Measurements from ENCODE around the gene CNR2. TPM values are rescaled to one million over a fixed set of nuclear protein-coding genes. Genes with fewer than 3 reads are reported as not detected.
"Not testable (repeated sequence)": the region's sequence is repeated elsewhere in the genome, so short reads cannot be mapped to it uniquely, and the experiment has no call there.

The CNR2 gene
- total RNA-seq, 2 donors from 2014 or later = 0.04 TPM; not detected in 1

DNA sequence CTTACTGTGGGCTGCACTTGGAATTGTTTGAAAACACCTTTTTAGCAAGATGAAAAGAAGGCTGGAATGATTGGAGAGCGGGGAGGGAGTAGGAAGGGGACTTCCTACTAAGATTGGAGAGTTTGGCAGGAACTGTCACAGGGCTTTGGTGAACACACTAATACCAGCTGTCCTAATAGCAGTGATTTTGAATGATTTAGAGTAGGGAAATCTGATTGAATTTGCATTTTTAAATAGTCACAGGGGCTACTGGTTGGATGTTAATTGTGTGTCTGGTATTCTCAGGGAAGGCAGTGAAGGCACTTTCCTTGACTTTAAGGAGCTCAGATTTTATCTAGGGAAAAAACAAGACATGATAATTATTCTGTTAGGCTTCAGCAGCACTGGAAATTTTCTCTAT lies 85.4 kb downstream of the CNR2 start:
- TF ChIP-seq, protein P1, sequence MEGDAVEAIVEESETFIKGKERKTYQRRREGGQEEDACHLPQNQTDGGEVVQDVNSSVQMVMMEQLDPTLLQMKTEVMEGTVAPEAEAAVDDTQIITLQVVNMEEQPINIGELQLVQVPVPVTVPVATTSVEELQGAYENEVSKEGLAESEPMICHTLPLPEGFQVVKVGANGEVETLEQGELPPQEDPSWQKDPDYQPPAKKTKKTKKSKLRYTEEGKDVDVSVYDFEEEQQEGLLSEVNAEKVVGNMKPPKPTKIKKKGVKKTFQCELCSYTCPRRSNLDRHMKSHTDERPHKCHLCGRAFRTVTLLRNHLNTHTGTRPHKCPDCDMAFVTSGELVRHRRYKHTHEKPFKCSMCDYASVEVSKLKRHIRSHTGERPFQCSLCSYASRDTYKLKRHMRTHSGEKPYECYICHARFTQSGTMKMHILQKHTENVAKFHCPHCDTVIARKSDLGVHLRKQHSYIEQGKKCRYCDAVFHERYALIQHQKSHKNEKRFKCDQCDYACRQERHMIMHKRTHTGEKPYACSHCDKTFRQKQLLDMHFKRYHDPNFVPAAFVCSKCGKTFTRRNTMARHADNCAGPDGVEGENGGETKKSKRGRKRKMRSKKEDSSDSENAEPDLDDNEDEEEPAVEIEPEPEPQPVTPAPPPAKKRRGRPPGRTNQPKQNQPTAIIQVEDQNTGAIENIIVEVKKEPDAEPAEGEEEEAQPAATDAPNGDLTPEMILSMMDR (IDR thresholded peaks at IDR 0.05) = no peak
- H3K4me3 ChIP-seq = no peak overlapping the region
- DNase-seq (ENCODE audit: low spot score) = no peak
- H3K27me3 ChIP-seq = no peaks in the 10 kb centered on the region
- no peak overlapping the region for H3K27ac ChIP-seq
- H3K4me1 ChIP-seq = peaks cover 0 to 9% of the 10 kb centered on the region in 2 donors
- H3K36me3 ChIP-seq = no peaks in the 10 kb centered on the region
- H3K9me3 ChIP-seq = no peaks in the 10 kb centered on the region

DNA sequence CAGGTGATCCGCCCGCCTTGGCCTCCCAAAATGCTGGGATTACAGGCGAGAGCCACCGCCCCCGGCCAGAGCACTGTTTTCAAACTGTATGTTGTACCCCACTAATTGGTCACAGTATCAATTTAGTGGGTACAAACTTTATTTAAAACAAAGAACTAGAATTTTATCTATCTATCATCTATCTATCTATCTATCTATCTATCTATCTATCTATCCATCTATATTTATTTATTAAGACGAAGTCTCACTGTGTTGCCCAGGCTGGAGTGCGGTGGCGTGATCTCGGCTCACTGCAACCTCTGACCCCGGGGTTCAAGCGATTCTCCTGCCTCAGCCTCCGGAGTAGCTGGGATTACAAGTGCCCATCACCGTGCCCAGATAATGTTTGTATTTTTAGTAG lies 86.6 kb downstream of the CNR2 start:
- not testable (repeated sequence) for H3K4me1 ChIP-seq; H3K36me3 ChIP-seq; H3K4me3 ChIP-seq; H3K9me3 ChIP-seq; DNase-seq (ENCODE audit: low spot score); H3K27ac ChIP-seq; H3K27me3 ChIP-seq

DNA sequence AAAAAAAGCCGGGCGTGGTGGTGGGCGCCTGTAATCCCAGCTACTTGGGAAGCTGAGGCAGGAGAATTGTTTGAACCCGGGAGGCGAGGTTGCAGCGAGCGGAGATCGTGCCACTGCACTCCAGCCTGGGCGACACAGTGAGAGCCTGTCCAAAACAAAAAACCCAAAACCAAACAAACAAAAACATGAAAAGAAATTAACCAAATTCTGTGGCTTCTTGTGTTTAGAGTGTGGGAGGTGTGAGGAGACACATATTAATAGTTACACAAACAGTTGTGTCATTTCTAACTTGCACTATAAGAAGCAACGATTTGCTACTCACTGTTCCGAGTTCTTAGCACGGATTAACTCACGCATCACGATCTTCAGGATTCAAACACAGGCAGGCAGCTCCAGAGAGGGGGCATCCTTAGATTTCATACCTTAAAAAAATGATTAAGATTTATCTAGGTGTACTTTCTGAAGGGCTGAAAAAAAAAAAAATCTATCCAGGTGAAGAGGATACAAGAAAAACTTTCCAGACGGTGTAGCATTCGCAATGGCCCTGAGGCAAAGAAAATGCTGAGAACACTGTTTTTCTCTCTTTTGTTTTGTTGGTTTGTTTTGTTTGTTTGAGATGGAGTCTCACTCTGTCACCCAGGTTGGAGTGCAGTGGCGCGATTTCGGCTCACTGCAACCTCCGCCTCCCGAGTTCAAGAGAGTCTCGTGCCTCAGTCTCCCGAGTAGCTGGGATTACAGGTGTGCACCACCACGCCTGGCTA lies 87.2 kb downstream of the CNR2 start:
- Histone ChIP-seq H3K9me3 (no peaks in the 10 kb centered on the region), H3K27me3 (no peaks in the 10 kb centered on the region), H3K27ac (peak overlapping the region; percentile 95 to 99), H3K36me3 (no peaks in the 10 kb centered on the region), H3K4me1 (peaks cover 0 to 9% of the 10 kb centered on the region in 2 donors), H3K4me3 (peak overlapping the region; percentile 97 to 99)
- TF ChIP-seq, protein P1 (IDR thresholded peaks at IDR 0.05) = no peak
- DNase-seq (ENCODE audit: low spot score) = no peak

DNA sequence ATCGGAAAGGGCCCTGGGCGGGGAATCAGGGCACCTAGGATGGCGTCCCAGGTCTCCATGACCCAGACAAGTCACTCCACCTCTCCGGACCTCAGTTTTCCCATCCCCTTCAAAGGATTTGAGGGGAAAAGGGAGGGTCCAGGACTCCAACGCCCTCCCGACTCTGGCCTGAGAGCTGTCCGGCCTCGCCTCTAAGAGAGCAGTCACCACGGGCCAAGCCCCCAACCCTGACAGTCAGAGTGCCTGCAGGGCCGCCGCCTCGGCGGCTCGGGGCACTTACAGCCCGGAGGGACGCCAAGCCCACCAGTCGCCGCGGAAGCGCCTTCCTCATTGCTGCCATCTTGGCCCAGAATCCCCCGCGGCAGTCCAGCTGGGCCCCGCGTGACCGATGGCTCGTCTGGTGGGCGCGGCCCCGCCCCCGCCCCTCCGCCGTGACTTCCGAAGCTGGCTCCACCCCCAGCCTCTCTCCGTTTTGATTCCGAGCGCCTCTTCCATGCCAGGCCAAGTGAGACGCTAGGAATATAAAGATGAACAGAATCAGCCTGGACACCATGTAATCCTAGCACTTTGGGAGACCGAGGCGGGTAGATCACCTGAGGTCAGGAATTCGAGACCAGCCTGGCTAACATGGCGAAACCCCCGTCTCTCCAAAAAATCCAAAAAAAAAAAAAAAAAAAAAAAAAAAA lies 87.9 kb downstream of the CNR2 start, which contains the start of gene HMGCL:
Gene HMGCL, minus strand, starts transcription at position 354 of the 686 bp plus-strand sequence. Its CDS starts 14 bp downstream, at position 340.
- no peaks in the 10 kb centered on the region for H3K27me3 ChIP-seq
- H3K4me1 ChIP-seq = peaks cover 0 to 9% of the 10 kb centered on the region in 2 donors
- H3K36me3 ChIP-seq = no peaks in the 10 kb centered on the region
- DNase-seq (ENCODE audit: low spot score) = peak; percentile 89
- peak within 1 kb of the TSS; percentile 95 to 99 for H3K27ac ChIP-seq
- TF ChIP-seq, protein P1 (IDR thresholded peaks at IDR 0.05) = peak in 1 of 2 donors; percentile 13
- H3K9me3 ChIP-seq = no peaks in the 10 kb centered on the region
- H3K4me3 ChIP-seq = peak within 1 kb of the TSS; percentile 97 to 99

DNA sequence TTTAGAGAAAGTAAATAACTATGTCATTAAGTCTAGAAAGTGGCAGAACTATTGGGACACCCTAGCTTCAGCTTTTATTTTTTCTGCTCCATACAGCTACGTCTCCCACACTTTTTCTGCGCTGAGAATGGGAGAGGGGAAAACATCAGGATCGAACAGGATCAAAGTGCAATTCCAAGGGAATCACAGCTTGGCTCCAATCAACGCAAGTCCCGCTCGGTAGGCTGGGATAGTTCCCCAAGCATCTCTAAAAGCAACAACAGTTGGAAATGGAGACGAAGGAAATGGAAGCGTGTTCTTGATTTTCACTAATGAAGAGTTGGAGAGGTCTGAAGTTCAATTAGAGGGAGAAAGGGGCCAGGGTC lies 88.5 kb downstream of the CNR2 start:
- H3K27me3 ChIP-seq = no peaks in the 10 kb centered on the region

DNA sequence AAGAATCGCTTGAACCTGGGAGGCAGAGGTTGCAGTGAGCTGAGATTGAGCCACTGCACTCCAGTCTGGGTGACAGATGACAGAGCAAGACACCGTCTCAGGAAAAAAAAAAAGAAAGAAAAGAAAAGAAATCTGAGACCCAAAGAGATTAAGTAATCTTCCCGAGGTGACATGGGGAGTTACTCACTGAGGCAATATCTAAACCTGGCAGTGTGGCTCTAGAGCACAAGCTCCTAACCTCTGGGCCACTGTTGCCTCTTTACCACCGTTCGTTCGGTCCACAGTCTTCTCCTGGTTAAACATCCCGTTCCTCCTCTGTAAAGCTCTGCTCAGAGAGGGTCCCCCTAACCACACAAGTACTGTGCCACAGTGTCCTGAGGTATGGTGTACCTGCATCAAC lies 89.4 kb downstream of the CNR2 start:
- H3K27ac ChIP-seq = no peak overlapping the region
- H3K9me3 ChIP-seq = no peaks in the 10 kb centered on the region
- TF ChIP-seq, protein P1 (IDR thresholded peaks at IDR 0.05) = no peak
- H3K4me3 ChIP-seq = no peak overlapping the region
- DNase-seq (ENCODE audit: low spot score) = no peak
- H3K36me3 ChIP-seq = peaks cover 6% of the 10 kb centered on the region
- peaks cover 0 to 9% of the 10 kb centered on the region in 2 donors for H3K4me1 ChIP-seq
- no peaks in the 10 kb centered on the region for H3K27me3 ChIP-seq

More for the DNA sequence above, 88.5 kb downstream of the CNR2 start:
- TF ChIP-seq, protein P1 (IDR thresholded peaks at IDR 0.05) = no peak
- H3K27ac ChIP-seq = peak overlapping the region; percentile 95 to 99
- H3K4me3 ChIP-seq = peak overlapping the region; percentile 97 to 99
- no peak for DNase-seq (ENCODE audit: low spot score)
- peaks cover under 1% of the 10 kb centered on the region for H3K36me3 ChIP-seq
- H3K4me1 ChIP-seq = peaks cover 0 to 9% of the 10 kb centered on the region in 2 donors
- H3K9me3 ChIP-seq = no peaks in the 10 kb centered on the region
